ENCODE results near the gene ESRRA. TPM values are rescaled to one million over a fixed set of nuclear protein-coding genes. Genes with fewer than 3 reads are reported as not detected.
A peak's percentile ranks its signal among the peaks of the same experiment; 100 is the strongest.

Gene ESRRA
- total and polyA plus RNA-seq, 2 experiments from 2014 or later, result 17.2 to 38.6 TPM

DNA sequence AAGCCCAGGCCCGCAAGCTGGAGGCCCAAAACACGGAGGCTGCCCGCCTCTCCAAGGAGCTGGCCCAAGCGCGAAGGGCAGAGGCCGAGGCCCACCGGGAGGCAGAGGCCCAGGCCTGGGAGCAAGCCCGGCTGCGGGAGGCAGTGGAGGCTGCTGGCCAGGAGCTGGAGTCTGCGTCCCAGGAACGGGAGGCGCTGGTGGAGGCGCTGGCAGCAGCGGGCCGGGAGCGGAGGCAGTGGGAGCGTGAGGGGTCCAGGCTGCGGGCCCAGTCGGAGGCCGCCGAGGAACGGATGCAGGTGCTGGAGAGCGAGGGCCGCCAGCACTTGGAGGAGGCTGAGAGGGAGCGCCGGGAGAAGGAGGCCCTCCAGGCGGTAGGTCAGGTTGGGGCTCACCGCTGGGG lies 39.5 kb downstream of the ESRRA start:
- no peaks in the 10 kb centered on the region for H3K9me2 ChIP-seq (ENCODE audit: insufficient read depth)
- H3K27me3 ChIP-seq (replicated peaks; ENCODE audit: insufficient read depth), result no peaks in the 10 kb centered on the region
- H3K4me1 ChIP-seq (ENCODE audit: insufficient read depth), result no peaks in the 10 kb centered on the region
- no peaks in the 10 kb centered on the region for H3K9me3 ChIP-seq (ENCODE audit: low read depth)
- no peaks in the 10 kb centered on the region for H3K79me2 ChIP-seq (ENCODE audit: insufficient read depth)
- in situ Hi-C loops (cut with MboI), result no loop called here
- no peaks in the 10 kb centered on the region for H4K20me1 ChIP-seq (ENCODE audit: insufficient read depth)
- DNase-seq, result no peak
- H3K9ac ChIP-seq, result no peak overlapping the region
- TF ChIP-seq EZH2 (IDR thresholded peaks at IDR 0.05; ENCODE audit: insufficient read depth, poor library complexity, severe bottlenecking) (no peak), EZH2phosphoT487 (IDR thresholded peaks at IDR 0.05; ENCODE audit: insufficient read depth, low read depth) (no peak)
- 96% methylated on average over 26 to 28 of the region's 28 CpGs for WGBS, 2 experiments (ENCODE audit: low coverage in 1 of 2, low lambda C conversion rate in 2 of 2, missing lambda C conversion rate in 2 of 2)
- no peaks in the 10 kb centered on the region for H3K36me3 ChIP-seq (ENCODE audit: low read depth)
- no peak overlapping the region for H2AFZ ChIP-seq
- H3F3A ChIP-seq (ENCODE audit: insufficient read depth), result no peaks in the 10 kb centered on the region
- H3K4me2 ChIP-seq (ENCODE audit: unreplicated experiment), result no peak overlapping the region
- H3K27ac ChIP-seq, result no peak overlapping the region
- H3K4me3 ChIP-seq, result no peak overlapping the region

DNA sequence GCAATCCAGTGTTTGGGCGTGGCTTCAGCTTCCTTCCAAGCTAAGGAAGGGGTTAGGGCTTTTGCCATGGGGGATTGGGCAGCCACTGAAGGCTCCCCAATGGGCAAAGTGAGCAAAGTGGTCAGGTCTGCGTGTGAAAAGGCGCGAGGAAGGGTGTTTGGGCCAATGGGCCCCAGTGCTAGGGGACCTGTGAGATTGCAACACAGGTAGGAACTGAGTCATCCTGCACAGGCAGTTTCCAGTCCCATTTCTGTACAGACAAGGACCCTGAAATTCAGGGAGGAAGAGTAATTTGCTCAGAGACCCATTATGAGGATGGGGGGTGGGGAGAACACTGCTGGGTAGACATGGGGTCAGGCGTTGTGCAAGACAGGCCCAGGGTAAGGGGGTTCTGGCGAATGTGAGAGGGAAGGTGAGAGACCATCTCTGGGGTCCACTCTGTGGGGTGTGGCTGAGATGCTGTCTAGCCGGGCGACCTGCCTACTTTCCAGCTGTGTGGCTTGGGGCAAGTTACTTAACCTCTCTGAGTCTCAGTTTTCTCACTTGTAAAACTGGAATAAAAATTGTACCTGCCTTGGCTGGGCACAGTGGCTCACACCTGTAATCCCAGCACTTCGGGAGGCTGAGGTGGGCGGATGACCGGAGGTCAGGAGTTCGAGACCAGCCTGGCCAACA lies 42.0 kb downstream of the ESRRA start:
- DNase-seq, result peak; percentile 22
- Histone ChIP-seq H3K9ac (no peak overlapping the region), H3K27me3 (replicated peaks; ENCODE audit: insufficient read depth) (no peaks in the 10 kb centered on the region), H3K27ac (no peak overlapping the region), H3K9me3 (ENCODE audit: low read depth) (no peaks in the 10 kb centered on the region), H3K36me3 (ENCODE audit: low read depth) (no peaks in the 10 kb centered on the region), H3K4me1 (ENCODE audit: insufficient read depth) (no peaks in the 10 kb centered on the region), H2AFZ (no peak overlapping the region), H3K79me2 (ENCODE audit: insufficient read depth) (no peaks in the 10 kb centered on the region), H3F3A (ENCODE audit: insufficient read depth) (no peaks in the 10 kb centered on the region), H3K4me2 (ENCODE audit: unreplicated experiment) (no peak overlapping the region), H3K4me3 (no peak overlapping the region), H4K20me1 (ENCODE audit: insufficient read depth) (no peaks in the 10 kb centered on the region), H3K9me2 (ENCODE audit: insufficient read depth) (no peaks in the 10 kb centered on the region)
- WGBS, 2 experiments (ENCODE audit: low coverage in 1 of 2, low lambda C conversion rate in 2 of 2, missing lambda C conversion rate in 2 of 2), result 58 to 62% methylated on average over 12 of the region's 12 CpGs
- TF ChIP-seq EZH2 (IDR thresholded peaks at IDR 0.05; ENCODE audit: insufficient read depth, poor library complexity, severe bottlenecking) (no peak), EZH2phosphoT487 (IDR thresholded peaks at IDR 0.05; ENCODE audit: insufficient read depth, low read depth) (no peak)
- in situ Hi-C loops (cut with MboI), result no loop called here

DNA sequence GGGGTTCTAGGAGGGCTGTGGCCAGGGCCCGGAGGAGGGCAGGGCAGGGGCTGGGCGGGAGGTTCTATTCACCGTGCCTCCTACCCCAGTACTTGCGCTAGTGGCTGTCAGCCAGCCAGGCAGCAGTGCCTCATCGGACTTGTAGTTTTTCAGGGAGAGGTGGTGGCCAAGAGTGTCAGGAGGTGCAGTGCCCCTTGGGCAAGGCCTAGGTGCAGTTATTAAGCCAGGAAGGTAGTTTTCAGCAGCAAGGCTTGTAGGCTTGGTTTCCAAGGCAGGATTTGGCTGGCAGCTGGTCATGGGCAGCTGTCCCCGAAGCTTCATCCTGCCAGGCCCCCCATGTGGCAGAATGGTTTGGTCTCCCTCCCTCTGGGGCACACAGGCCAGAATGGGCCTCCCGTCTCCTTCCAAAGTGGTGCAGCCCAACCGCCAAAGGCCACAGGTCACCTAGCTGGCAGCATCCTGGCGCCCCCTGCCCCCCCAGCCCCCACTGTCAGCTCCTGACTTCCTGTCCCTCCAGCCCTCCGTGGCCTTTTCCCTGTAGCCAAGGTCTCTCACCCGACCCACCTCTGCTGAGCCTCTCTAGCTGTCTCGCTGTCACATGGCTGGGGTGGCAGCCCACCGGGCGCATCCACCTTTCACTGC lies 43.2 kb downstream of the ESRRA start:
- Histone ChIP-seq H3K27ac (no peak overlapping the region), H3K4me3 (no peak overlapping the region), H3K27me3 (replicated peaks; ENCODE audit: insufficient read depth) (no peaks in the 10 kb centered on the region), H3K4me1 (ENCODE audit: insufficient read depth) (no peaks in the 10 kb centered on the region), H3K36me3 (ENCODE audit: low read depth) (no peaks in the 10 kb centered on the region), H3K4me2 (ENCODE audit: unreplicated experiment) (no peak overlapping the region), H3K9me2 (ENCODE audit: insufficient read depth) (no peaks in the 10 kb centered on the region), H3F3A (ENCODE audit: insufficient read depth) (no peaks in the 10 kb centered on the region), H4K20me1 (ENCODE audit: insufficient read depth) (no peaks in the 10 kb centered on the region), H3K79me2 (ENCODE audit: insufficient read depth) (no peaks in the 10 kb centered on the region), H3K9me3 (ENCODE audit: low read depth) (no peaks in the 10 kb centered on the region), H3K9ac (no peak overlapping the region), H2AFZ (no peak overlapping the region)
- DNase-seq, result no peak
- 63 to 64% methylated on average over 14 of the region's 14 CpGs for WGBS, 2 experiments (ENCODE audit: low coverage in 1 of 2, low lambda C conversion rate in 2 of 2, missing lambda C conversion rate in 2 of 2)
- TF ChIP-seq EZH2phosphoT487 (IDR thresholded peaks at IDR 0.05; ENCODE audit: insufficient read depth, low read depth) (no peak), EZH2 (IDR thresholded peaks at IDR 0.05; ENCODE audit: insufficient read depth, poor library complexity, severe bottlenecking) (no peak)
- in situ Hi-C loops (cut with MboI), result no loop called here

DNA sequence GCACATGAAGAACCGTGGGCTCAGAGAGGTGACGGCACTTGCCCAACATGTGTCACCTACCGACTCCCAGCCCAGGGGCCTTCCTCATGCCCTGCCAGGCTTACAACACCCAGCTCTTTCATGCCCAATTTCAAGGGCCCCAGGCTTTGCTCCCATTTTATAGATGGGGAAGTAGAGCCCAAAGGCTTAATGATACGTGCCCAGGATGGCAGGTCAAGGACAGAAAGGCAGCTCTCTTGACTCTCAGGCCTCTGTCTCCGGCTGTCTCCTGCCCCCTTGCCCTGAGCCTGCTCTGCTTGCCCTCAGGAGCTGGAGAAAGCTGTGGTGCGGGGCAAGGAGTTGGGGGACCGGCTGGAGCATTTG lies 43.7 kb downstream of the ESRRA start:
- H3K27me3 ChIP-seq (replicated peaks; ENCODE audit: insufficient read depth), result no peaks in the 10 kb centered on the region
- no peaks in the 10 kb centered on the region for H3K9me2 ChIP-seq (ENCODE audit: insufficient read depth)
- H3F3A ChIP-seq (ENCODE audit: insufficient read depth), result no peaks in the 10 kb centered on the region
- no peak overlapping the region for H3K27ac ChIP-seq
- no peaks in the 10 kb centered on the region for H3K4me1 ChIP-seq (ENCODE audit: insufficient read depth)
- no peaks in the 10 kb centered on the region for H4K20me1 ChIP-seq (ENCODE audit: insufficient read depth)
- H3K4me3 ChIP-seq, result no peak overlapping the region
- no peaks in the 10 kb centered on the region for H3K36me3 ChIP-seq (ENCODE audit: low read depth)
- DNase-seq, result no peak
- in situ Hi-C loops (cut with MboI), result no loop called here
- TF ChIP-seq EZH2 (IDR thresholded peaks at IDR 0.05; ENCODE audit: insufficient read depth, poor library complexity, severe bottlenecking), result no peak
- no peak for TF ChIP-seq EZH2phosphoT487 (IDR thresholded peaks at IDR 0.05; ENCODE audit: insufficient read depth, low read depth)
- H3K9ac ChIP-seq, result no peak overlapping the region
- WGBS, 2 experiments (ENCODE audit: low coverage in 1 of 2, low lambda C conversion rate in 2 of 2, missing lambda C conversion rate in 2 of 2), result 86 to 87% methylated on average over 7 of the region's 7 CpGs
- no peaks in the 10 kb centered on the region for H3K79me2 ChIP-seq (ENCODE audit: insufficient read depth)
- H2AFZ ChIP-seq, result no peak overlapping the region
- no peak overlapping the region for H3K4me2 ChIP-seq (ENCODE audit: unreplicated experiment)
- H3K9me3 ChIP-seq (ENCODE audit: low read depth), result no peaks in the 10 kb centered on the region

All from GM23248 (cell line).